ENCODE data around the gene NRN1L. TPM values are rescaled to one million over a fixed set of nuclear protein-coding genes. Genes with fewer than 3 reads are reported as not detected.

The NRN1L gene
- total and polyA plus RNA-seq, 4 donors: 0.14 to 0.33 (median 0.23) TPM

GRCh38 chr16:67873435-67874370 lies 11.0 kb upstream of the NRN1L start:
- peak overlapping the region; percentile 70 to 79 for H3K9ac ChIP-seq (ENCODE audit: low read depth in 1 of 2, low read length in 2 of 2)
- no peaks in the 10 kb centered on the region for H3K9me3 ChIP-seq (ENCODE audit: control insufficient read depth in 4 of 4, low read length in 3 of 4)
- H3K4me1 ChIP-seq (ENCODE audit: control insufficient read depth in 4 of 4, insufficient read depth in 4 of 4, low read length in 3 of 4): peaks cover 2 to 39% (median 30%) of the 10 kb centered on the region in 4 donors
- 18% methylated on average over 23 of the region's 23 CpGs for WGBS
- H3K27ac ChIP-seq (ENCODE audit: low read depth in 1 of 2, low read length in 2 of 2): peak overlapping the region; percentile 63 to 66
- TF ChIP-seq HNF4A (conservative IDR thresholded peaks at IDR 0.05) (no peak), NR2F2 (IDR thresholded peaks at IDR 0.05) (no peak), SP1 (IDR thresholded peaks at IDR 0.05) (no peak), FOXA2 (IDR thresholded peaks at IDR 0.05) (no peak), FOXA1 (IDR thresholded peaks at IDR 0.05) (no peak), GABPA (IDR thresholded peaks at IDR 0.05 in 1 of 2, conservative IDR thresholded peaks at IDR 0.05 in 1 of 2) (no peak), RXRA (IDR thresholded peaks at IDR 0.05) (no peak), ZBTB33 (IDR thresholded peaks at IDR 0.05) (no peak), RAD21 (IDR thresholded peaks at IDR 0.05) (no peak), MAX (IDR thresholded peaks at IDR 0.05) (no peak), CTCF (IDR thresholded peaks at IDR 0.05; ENCODE audit: low read depth, low read length, missing input control) (no peak), ATF3 (IDR thresholded peaks at IDR 0.05) (no peak), JUND (IDR thresholded peaks at IDR 0.05) (no peak), REST (IDR thresholded peaks at IDR 0.05) (no peak), EGR1 (IDR thresholded peaks at IDR 0.05; ENCODE audit: low read depth in 2 of 2) (no peak)
- peaks cover 5 to 29% (median 20%) of the 10 kb centered on the region in 4 donors for H3K36me3 ChIP-seq (ENCODE audit: control insufficient read depth in 4 of 4, insufficient read depth in 3 of 4, low read depth in 1 of 4, low read length in 3 of 4)
- H3K4me3 ChIP-seq (ENCODE audit: low read depth in 1 of 3, low read length in 3 of 3): peak overlapping the region; percentile 85 to 91 (median 90)
- no peaks in the 10 kb centered on the region for H3K27me3 ChIP-seq (ENCODE audit: control insufficient read depth in 4 of 4, insufficient read depth in 4 of 4, low read length in 3 of 4)
- no peak for DNase-seq (ENCODE audit: low spot score)
